Daoy (cell line): ENCODE results near the gene TAPBP. TPM values are rescaled to one million over a fixed set of nuclear protein-coding genes. Genes with fewer than 3 reads are reported as not detected.

Experiments used
- DNase-seq: peaks from one replicate; pipeline ENCODE4 v3.0.0-alpha.2; 2015; ENCODE audit warnings: low read depth
- total RNA-seq: library from RNA; depleted of rRNA; stranded (reverse); fragments of >200 nt; shearing (Covaris generic); gene quantifications from 2 replicates; pipeline ENCODE4 v1.2.3, GENCODE V29; 2014

TAPBP gene
- total RNA-seq, 1 experiment from 2014 or later, result 63.6 TPM

DNA sequence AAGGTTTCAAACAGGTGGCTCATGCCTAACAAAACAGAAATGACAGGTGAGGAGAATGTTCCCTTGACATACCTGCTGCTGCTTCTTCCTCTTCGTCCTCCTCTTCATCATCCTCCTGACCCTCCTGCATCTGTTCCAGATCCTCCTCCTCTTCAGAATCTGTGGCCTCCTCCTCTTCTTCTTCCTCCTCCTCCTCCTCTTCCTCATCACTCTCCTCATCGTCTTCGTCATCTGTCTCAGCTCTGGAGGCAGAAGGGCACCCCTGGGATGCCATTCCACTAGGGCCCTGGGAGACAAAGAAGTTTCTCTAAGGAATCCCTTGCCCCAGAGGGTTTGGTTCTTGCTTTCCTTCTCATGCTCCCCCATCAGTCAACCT, 6.0 kb upstream of the TAPBP start:
- no peak for DNase-seq

DNA sequence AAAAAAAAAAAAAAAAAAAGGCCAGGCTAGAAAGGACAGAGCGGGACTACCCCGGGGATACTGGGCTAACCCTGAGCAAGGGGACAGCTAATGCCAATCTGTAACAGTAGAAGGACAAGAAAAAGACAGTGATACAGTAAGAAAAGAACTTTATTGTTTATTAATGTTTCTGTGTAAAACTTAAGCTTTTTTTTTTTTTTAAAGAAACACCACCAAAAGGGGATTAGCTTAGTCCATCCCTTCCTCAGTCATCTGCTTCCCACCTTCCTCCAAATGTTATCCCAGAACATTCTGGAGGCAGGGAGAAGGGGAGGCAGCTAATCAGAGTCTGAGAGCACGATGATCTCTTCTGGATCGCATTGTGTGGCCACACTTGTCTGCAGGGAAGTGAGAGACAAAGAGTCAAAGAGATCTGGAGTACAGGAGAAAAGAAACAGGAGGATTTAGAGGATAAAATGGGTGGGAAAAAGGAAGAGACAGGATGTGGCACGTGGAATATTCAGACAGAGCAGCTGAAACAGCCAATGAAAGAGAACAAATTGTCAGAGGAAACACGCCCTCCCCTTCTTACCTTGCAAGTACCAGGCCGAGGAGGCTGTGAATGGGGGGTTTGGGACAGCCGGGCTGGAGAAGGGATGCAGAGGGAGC, 4.7 kb upstream of the TAPBP start:
- DNase-seq, result no peak

DNA sequence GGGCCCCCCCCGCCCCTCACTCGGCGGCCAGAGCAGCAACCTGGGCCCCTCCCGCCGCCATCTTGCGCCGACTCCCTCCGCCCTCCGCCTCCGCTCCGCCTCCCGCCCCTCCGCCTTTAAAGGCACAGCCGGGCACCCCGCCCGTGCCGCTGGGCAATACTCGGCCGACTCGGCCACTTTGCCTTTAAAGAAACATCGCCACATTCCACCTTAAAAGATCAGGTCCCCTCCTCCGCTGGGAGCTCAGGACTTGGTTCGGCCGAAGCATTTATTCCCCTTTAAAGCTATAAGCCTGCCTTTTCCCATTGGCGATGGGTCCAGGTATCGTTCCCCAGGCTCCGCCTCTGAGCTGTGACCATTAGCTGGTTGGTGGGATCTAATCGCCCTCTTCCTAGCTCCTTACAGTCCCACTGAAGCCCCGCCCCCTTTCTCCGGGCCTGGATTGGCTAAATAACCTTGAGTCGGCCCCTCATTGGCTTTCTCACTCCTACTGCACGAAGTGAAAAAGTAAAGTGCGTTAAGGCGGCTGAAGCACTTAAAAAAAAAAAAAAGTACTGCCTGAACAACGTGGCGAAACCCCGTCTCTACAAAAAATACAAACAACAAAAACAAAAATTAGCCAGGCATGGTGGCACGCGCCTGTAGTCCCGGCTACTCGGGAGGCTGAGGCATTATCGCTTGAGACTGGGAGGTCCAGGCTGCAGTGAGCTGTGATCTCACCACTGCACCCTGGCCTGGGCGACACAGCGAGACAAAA, 4.0 kb upstream of the TAPBP start, which contains the start of gene ZBTB22:
TSS of gene ZBTB22 (minus strand) at position 76 of the 757 bp plus-strand sequence. CDS start 828 bp downstream, outside the sequence.
- DNase-seq, result peak; percentile 99

DNA sequence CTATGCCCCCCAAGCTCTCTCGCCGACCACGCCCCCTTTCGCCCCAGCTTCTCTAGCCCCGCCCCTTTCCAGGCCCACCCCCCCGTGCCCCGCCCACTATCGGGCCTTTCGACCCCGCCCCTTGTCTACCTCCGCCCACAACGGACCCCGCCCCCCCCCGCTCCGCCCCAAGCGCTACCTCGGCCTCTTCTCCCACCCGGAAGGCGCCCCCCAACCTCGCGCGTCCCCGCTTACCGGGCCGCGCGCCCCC, 3.5 kb upstream of the TAPBP start:
- DNase-seq, result no peak

- no peak for DNase-seq
Measured at GRCh38 chr6:33316603-33317418, 2.9 kb upstream of the TAPBP start.

GRCh38 chr6:33315793-33316602, 2.1 kb upstream of the TAPBP start:
- no peak for DNase-seq

DNA sequence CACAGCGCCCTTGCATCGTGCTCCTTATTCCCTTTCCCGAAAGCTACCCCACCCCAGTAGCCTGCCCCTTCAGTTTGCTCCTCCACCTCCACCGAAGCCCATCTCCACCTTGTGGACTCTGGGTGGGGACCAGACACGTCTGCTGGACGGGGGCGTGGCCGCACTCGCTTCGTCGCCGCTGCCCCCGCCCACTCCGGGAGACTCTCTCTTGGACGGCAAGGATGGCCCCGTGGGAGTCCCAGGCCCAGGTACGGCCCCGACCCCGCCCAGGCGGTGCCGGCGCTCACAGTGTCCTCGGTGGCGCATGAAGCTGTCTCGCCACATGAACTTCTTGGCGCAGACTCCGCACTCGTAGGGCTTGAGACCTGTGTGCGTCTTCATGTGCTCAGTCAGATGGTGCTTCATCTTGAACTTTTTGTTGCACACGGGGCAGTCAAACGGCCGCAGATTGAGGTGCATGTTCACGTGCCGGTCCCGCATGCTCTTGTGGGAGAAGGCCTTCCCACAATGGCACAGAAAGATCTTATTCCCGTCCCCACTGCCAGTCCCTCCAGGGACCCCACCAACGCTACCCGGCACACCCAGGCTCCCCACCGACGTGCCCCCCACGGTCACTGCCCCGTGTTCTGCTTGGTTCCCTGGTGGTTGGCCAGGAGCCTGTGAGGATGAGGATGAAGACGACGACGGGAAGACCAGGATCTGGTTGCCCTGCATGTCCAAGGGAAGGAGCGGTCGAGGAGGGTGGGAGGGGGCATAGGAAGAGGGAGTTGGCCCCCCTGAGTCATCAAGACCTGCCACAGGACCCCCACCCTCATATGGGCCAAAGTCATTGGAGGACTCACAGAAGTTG, 1.3 kb upstream of the TAPBP start:
- no peak for DNase-seq

DNA sequence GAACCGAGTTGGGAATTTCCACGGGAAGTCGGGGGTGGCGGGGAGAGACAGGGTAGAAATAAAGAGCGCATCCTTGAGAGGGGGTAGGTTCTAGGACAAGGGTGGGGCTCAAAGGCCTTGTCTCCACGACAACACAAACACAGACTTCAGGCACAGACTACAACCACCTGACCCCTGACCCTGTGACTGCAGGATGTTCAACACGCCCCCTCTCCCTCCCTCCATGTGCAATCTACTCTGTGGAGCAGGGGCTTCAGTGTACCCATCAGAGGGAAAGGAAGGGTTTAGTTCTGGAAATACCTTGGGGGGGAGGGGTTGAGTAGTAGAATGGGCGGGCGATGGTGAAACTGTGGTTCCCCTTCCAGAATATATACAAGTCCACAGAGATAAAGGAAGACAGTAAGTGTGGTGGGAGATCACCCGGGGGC, 651 bp upstream of the TAPBP start:
- DNase-seq, result peak; percentile 90

DNA sequence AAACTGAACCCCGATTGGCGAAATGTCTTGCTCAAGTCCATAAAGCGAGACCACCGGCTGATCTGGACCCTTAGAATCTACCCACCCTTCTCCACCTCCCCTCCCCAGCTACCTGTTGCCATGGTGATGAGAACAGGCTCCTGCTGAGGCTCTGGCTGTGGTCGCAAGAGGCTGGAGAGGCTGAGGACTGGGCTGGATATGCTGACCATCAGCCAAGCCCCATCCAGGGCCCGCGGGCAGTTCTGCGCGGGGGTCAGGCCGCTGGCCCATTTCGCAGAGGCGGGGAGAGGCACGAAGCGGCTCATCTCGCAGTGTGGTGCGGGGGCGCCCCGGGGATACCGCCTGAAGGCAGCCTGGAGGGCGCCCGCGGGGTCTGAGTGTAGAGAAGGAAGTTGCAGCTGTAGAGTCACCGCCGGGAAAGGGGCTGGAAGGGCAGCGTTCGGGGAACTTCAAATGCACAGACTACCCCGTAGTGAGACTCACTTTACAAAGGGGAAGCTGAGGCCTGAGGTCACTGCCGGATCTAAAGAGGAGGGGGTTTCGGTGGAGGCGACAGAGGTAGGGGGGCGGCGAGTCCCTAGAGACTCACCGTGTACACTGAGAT, 671 bp downstream of the TAPBP start:
- peak; percentile 58 for DNase-seq

DNA sequence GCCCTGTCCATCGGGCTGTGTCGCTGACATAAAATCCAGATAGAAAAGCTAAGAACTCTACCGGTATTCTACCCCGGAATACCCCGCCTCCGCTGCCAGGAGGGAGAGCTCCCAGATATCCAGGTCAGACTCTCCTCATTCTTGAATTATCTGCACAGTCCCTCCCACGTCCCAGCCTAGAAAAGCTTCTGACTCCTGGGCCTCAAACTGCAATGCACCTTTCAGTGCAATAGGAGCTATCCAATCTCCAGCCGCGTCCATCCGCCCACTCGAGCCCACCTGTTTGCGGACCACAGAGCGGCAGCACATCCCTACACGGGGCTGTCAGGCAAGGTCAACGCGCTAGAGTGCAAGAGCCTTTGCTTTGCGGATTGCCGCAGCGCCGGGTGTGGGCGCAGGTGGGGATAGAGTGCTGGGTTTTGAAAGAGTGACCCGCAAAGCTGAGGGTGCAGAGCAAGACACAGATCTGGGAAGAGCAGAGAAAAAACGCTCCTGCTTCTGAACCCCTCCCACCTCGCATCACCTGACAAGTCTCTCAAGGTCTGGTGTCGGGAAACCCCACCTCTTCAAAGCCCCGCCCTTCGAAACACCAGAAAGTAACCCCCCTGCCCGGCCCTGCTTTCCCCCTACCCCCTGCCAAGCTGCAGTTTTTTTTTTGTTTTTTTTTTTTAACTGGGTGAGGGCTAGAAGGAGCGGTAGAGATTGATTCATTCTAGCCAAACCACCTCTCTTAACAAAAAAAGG, 1.3 kb downstream of the TAPBP start:
- peak; percentile 89 for DNase-seq

GRCh38 chr6:33306356-33306755, 7.5 kb downstream of the TAPBP start:
- DNase-seq, result no peak

DNA sequence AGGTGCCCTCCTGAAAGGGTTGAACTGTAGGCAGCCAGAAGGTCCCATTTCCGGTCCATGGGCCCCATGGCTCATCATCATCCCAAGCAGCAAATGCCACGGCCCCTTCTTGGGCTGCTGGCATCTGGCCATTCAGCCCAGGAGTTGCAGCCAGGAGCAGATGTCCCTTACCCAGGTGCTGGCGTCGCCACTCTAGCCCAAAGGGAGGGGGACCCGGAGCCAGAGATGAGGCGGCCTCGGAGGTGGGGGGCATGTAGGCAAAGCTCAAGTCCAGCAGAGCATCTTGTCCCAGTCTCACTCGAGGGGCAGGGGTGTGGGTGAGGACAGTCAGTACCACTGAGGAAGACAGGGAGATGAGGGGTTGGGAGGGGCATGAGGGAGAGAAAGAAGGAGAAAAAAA, 8.8 kb downstream of the TAPBP start:
- no peak for DNase-seq

GRCh38 chr6:33304216-33304615, 9.7 kb downstream of the TAPBP start:
- no peak for DNase-seq

GRCh38 chr6:33301877-33302276, 12.0 kb downstream of the TAPBP start:
- no peak for DNase-seq

GRCh38 chr6:33299237-33299944, 14.5 kb downstream of the TAPBP start:
- DNase-seq, result peak; percentile 97

- DNase-seq, result peak; percentile 70
Measured at GRCh38 chr6:33298773-33299236, 15.1 kb downstream of the TAPBP start, which contains the start of gene RGL2. RGL2 (minus strand) TSS chr6:33298942; CDS start chr6:33298610, 332 bp downstream.

- DNase-seq, result peak; percentile 79
Measured at GRCh38 chr6:33297956-33298772, 15.7 kb downstream of the TAPBP start.

GRCh38 chr6:33297406-33297955, 16.4 kb downstream of the TAPBP start:
- no peak for DNase-seq
